Measurements from ENCODE around the gene UBE2L6.

The UBE2L6 gene

GRCh38 chr11:57567515-57568329, at the start of gene UBE2L6:
UBE2L6 (minus strand) TSS chr11:57567672; CDS start chr11:57567611, 61 bp downstream.
- FAIRE-seq = no peak

DNA sequence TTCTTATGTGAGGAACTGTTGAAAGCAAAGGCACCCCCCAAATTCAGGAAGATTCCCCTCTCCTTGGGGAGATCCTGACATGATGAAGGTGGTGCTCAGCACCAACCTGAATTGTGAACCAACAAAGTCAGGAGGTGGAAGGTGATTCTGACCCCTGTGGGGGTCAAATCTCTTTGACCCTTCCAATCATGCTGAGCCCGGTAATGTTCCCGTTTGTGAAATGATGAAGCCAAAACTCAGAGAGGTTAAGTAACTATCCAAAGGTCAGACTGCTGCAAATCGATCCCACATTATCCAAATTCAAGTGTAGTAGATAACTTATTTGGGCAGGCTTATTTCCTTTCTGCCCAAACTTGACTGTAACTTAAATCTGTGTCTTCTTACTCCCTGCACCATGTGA, 49.1 kb upstream of the UBE2L6 start:
- no peak for FAIRE-seq

GRCh38 chr11:57615308-57615707, 47.8 kb upstream of the UBE2L6 start:
- FAIRE-seq = no peak

DNA sequence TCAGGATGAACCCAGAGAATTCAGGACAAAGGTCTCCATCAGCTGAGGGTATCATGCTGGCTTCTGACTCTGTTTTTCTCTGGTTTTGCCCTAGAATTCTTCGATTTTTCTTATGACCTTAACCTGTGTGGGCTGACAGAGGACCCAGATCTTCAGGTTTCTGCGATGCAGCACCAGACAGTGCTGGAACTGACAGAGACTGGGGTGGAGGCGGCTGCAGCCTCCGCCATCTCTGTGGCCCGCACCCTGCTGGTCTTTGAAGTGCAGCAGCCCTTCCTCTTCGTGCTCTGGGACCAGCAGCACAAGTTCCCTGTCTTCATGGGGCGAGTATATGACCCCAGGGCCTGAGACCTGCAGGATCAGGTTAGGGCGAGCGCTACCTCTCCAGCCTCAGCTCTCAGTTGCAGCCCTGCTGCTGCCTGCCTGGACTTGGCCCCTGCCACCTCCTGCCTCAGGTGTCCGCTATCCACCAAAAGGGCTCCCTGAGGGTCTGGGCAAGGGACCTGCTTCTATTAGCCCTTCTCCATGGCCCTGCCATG, 46.8 kb upstream of the UBE2L6 start:
- no peak for FAIRE-seq

DNA sequence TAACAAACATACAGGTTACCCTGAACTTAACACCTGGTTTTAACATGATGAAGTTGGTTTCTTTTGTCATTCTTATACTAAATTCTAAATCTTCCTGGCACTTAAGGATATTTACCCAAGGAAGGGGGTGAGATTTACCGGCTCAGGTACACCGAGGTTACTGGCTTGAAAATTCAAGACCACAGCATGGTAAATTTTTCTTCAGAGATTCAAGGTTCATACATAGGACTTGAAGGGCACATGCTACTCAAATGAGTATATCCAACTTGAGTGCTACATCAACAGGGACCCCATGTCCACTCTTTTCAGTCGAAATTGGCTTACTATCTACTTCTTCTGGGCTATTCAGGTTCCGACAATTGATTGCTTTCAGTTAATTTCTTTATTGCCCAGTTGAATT, 42.7 kb upstream of the UBE2L6 start:
- no peak for FAIRE-seq

DNA sequence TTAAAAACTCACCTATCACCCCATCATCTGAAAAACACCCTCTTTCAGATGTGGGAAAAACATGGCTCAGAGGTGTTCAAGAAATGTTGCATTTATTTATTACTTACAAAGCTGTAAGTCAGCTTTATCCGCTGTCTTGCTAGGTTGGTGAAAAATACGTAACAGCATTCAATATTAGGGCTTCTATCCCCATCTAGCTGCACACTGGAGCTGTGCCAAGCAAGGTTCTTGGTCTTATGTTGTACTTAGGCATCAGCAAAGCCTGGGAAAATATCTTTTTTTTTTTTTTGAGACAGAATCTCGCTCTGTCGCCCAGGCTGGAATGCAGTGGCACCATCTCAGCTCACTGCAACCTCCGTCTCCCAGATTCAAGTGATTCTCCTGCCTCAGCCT, 37.6 kb upstream of the UBE2L6 start:
- FAIRE-seq = no peak

DNA sequence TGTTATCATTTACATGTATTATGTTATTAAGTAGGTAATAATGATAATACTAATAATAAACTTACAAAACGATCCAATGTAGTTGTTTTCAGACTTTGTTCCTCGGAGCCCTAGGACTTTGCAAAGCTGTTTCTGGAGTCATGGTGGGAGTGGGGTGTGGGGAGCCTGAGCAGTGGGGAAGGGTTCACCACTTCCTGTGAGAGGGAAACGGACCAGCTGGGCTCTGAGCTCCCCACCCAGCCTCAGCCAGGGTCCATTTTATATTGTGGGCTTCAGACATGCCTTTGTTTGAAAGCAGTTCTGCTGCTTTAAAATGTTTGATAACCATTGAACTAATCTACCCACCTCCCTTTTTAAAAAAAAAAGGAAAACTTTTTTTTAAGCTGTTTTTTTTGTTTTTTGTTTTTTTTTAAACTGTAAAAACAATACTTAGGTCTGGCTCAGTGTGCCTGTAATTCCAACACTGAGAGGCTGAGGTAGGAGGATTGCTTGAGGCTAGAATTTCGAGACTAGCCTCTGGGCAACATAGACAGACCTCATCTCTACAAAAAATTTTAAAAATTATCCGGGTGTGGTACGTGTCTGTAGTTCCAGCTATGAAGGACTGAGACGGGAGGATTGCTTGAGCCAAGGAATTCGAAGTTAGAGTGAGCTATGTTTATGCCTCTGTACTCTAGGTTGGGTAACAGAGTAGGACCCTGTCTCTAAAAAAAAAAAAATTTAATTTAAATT, 37.0 kb upstream of the UBE2L6 start:
- no peak for FAIRE-seq

- no peak for FAIRE-seq
These were observed 33.8 kb upstream of the UBE2L6 start for GRCh38 chr11:57601297-57601696.

DNA sequence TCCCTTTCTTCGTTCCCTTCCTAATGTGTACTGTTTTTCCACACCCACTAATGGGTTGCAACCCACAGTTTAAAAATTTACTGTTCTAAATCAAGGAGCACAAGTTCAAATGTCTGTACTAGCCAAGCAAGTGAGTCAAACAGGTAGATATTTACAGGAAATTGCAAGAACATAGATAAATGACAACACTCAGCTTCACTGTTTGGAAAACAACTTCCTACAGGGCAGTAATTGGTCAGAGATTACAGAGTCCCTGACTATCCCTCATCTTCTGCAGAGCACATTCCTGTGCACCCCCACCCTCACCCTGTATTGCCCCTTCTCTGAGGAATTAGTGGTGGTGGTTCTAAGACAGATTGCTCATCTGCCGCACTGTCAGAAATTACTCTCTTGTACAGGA, 31.9 kb upstream of the UBE2L6 start:
- FAIRE-seq = no peak

GRCh38 chr11:57598831-57599155, 31.3 kb upstream of the UBE2L6 start:
- FAIRE-seq = no peak

DNA sequence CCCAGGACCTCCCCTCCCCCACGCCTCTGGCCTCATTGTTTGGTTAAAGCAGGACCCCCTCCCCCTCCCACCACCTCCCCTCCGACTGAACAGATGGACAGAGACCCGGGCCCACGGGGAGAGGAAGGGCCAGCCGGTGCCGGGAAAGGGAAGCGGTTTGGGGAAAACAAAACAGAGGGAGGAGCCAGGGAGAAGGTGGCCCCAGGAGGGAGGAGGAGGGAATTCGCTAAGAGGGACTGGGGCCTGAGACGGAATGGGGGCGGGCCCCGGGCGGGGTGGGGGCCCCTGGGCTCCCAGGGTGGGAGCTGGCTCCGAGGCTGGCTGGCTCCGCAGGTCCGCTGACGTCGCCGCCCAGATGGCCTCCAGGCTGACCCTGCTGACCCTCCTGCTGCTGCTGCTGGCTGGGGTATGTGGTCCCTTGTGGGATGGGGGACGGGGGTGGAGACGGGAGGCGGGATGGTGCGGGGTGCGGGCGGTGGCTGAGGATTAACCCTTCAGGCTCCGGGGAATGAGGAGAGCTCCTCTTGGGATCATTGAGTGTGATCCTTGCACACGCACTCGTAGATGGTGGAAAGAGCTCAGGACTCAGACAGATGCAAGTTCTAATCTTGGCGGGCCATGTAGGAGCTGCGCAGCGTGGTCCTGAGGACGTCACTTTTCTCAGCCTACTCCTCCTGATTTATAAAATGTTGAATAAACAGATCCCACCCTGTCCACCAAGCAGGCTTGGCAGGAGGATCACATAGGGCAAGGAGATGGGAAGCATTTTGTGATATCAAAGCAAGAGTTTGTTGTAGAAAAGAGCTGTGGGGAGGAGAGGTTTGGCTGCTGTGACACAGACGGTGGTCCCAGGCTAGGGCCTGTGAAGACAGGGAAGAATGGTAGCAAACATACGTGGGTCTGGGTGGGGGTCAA, 30.7 kb upstream of the UBE2L6 start:
- no peak for FAIRE-seq

DNA sequence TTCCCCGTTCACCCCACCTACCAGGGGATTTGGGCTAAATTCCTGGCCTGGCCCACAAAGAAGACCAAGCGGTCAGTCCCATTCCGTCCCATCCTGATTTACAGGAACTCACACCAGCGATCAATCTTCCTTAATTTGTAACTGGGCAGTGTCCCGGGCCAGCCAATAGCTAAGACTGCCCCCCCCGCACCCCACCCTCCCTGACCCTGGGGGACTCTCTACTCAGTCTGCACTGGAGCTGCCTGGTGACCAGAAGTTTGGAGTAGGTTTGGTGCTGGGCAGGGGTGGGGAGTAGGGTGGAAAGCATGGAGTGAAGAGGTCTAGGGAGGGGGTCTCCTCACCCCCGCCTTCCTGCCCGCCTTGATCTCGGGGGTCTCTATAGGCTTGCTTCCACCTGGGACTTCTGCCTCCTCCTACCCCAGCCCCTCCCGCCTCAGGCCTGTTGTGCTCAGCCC, 30.0 kb upstream of the UBE2L6 start, which contains the start of gene SERPING1:
Gene SERPING1 (plus strand): TSS at position 225 of the 455 bp plus-strand sequence. CDS start 586 bp downstream, outside the sequence.
- no peak for FAIRE-seq

GRCh38 chr11:57596266-57596885, 28.9 kb upstream of the UBE2L6 start:
- no peak for FAIRE-seq

- FAIRE-seq = no peak
These were observed 20.7 kb upstream of the UBE2L6 start for GRCh38 chr11:57588046-57588710.

DNA sequence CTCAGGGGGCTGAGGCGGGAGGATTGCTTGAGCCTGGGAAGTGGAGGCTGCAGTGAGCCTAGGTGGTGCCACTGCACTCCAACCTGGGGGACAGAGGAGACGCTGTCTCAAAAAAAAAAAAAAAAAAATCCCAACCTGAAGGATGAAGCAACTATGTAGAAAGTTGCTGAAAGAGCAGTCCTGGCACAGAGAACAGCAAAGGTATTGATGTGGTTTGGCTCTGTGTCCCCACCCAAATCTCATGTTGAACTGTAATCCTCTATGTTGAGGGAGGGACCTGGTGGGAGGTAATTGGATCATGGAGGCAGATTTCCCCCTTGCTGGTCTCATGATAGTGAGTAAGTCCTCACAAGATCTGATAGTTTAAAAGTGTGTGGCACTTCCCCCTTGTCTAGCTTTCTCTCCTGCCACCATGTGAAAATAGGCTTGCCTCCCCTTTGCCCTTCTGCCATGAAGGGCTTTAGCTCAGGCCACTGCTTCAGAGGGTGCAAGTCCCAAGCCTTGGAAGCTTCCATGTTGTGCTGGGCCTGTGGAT, 19.3 kb upstream of the UBE2L6 start:
- no peak for FAIRE-seq

DNA sequence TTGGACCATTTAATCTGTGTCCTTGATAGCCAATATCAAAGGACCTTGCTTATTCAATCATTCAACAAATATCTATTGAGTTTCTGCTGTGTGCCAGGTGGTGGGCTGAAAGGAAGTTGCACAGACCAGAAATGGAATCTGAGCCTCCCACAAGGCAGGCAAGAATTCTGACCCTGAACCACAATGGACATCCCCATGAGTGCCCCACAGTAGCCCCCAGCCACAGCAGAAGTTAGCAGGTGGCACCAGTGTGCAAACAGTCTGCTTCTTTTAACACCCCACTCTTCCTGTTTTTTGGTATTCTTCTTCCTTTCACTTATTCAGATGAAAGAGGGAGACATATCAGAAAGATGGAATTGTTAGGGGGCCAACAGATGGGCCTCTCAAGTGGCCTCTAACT, 17.8 kb upstream of the UBE2L6 start:
- FAIRE-seq = no peak

GRCh38 chr11:57584341-57584740, 16.9 kb upstream of the UBE2L6 start:
- FAIRE-seq = no peak

- FAIRE-seq = no peak
These were observed 6.6 kb upstream of the UBE2L6 start for GRCh38 chr11:57574061-57574460.

GRCh38 chr11:57571606-57572005, 4.1 kb upstream of the UBE2L6 start:
- no peak for FAIRE-seq

GRCh38 chr11:57568330-57568766, 876 bp upstream of the UBE2L6 start:
- no peak for FAIRE-seq

GRCh38 chr11:57566905-57567514, 462 bp downstream of the UBE2L6 start:
- no peak for FAIRE-seq

All from A204.1 (cell line).